HFF-Myc (cell line): ENCODE results near the gene P3H4.

Source experiments
- DNase-seq: peaks from one replicate; pipeline ENCODE4 v3.0.0-alpha.2; 2011; ENCODE audit warnings: low read depth; ENCODE audit errors: extremely low read depth
- H3K4me3 ChIP-seq: replicated peaks from 2 replicates; pipeline ENCODE4 v1.5.1; 2011; ENCODE audit warnings: low read depth, mild to moderate bottlenecking, control low read depth, low read length
- TF ChIP-seq, protein P1 (sequence below): IDR thresholded peaks from 2 replicates; pipeline ENCODE4 v1.5.1; 2012; ENCODE audit warnings: mild to moderate bottlenecking, low read depth, low read length, control low read depth; ENCODE audit errors: missing control alignments

Gene P3H4

DNA sequence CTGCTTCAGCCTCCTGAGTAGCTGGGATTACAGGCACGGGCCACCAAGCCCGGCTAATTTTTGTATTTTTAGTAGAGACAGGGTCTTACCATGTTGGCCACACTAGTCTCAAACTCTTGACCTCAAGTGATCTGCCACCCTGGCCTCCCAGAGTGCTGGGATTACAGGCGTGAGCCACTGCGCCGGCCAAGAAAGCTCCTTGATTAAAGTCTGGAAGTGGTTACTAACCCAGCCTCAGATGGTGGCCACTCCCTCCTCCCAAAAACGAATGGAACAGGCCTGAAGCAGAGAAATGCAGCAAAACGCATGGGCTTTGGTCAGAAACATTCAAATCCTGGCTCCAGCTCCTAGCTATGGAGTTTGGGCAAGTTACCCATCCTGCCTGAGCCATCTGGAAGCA lies 12.3 kb upstream of the P3H4 start:
- no peak overlapping the region for H3K4me3 ChIP-seq
- peak; percentile 32 for DNase-seq
- TF ChIP-seq, protein P1, sequence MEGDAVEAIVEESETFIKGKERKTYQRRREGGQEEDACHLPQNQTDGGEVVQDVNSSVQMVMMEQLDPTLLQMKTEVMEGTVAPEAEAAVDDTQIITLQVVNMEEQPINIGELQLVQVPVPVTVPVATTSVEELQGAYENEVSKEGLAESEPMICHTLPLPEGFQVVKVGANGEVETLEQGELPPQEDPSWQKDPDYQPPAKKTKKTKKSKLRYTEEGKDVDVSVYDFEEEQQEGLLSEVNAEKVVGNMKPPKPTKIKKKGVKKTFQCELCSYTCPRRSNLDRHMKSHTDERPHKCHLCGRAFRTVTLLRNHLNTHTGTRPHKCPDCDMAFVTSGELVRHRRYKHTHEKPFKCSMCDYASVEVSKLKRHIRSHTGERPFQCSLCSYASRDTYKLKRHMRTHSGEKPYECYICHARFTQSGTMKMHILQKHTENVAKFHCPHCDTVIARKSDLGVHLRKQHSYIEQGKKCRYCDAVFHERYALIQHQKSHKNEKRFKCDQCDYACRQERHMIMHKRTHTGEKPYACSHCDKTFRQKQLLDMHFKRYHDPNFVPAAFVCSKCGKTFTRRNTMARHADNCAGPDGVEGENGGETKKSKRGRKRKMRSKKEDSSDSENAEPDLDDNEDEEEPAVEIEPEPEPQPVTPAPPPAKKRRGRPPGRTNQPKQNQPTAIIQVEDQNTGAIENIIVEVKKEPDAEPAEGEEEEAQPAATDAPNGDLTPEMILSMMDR: no peak

DNA sequence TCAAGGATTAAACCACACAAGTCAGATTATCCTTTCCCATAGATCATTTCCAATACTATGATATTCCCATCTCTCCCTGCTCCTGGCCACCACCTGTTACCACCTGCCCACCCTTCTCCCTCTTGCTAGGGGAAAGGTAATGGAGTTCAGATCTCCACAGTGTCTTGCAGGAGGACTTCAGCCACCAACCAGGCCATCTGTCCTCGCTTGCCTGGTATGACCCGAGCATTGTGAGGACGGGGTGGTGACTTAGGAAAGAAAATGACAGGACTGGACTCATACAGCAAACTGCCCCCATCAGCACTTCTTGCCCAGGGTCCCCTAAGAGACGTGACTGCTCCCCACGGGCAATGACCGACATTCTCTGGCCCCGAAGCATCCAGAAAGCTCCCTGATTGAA lies 11.8 kb upstream of the P3H4 start:
- TF ChIP-seq, protein P1: no peak
- H3K4me3 ChIP-seq: no peak overlapping the region
- no peak for DNase-seq

DNA sequence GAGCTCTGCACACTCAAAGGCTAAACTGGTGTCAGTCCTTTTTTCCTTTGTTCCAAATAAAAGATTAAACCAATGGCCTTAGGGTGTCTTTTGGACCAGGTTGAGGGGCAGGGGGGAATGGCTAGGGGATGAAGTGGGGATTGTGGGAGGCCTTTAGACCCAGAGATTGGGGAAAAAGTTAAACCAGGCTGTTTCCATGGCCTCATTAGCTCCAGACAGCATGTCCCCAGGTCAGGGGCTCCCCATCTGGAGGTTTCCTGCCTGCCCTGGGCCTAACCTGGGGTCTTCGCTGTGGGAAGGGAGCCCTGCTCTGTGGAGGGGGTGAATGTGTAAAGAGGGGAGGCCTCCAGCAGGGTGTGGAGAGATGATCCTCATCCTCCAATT lies 11.4 kb upstream of the P3H4 start:
- TF ChIP-seq, protein P1: no peak
- no peak overlapping the region for H3K4me3 ChIP-seq

DNA sequence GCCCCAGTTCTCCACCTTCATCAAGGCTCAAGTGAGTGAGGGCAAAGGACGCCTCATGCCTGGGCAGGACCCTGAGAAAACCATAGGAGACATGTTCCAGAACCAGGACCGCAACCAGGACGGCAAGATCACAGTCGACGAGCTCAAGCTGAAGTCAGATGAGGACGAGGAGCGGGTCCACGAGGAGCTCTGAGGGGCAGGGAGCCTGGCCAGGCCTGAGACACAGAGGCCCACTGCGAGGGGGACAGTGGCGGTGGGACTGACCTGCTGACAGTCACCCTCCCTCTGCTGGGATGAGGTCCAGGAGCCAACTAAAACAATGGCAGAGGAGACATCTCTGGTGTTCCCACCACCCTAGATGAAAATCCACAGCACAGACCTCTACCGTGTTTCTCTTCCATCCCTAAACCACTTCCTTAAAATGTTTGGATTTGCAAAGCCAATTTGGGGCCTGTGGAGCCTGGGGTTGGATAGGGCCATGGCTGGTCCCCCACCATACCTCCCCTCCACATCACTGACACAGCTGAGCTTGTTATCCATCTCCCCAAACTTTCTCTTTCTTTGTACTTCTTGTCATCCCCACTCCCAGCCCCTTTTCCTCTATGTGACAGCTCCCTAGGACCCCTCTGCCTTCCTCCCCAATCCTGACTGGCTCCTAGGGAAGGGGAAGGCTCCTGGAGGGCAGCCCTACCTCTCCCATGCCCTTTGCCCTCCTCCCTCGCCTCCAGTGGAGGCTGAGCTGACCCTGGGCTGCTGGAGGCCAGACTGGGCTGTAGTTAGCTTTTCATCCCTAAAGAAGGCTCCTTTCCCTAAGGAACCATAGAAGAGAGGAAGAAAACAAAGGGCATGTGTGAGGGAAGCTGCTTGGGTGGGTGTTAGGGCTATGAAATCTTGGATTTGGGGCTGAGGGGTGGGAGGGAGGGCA lies 10.7 kb upstream of the P3H4 start:
- DNase-seq: no peak
- TF ChIP-seq, protein P1: no peak
- no peak overlapping the region for H3K4me3 ChIP-seq

More for the DNA sequence above, 11.4 kb upstream of the P3H4 start:
- DNase-seq: no peak

DNA sequence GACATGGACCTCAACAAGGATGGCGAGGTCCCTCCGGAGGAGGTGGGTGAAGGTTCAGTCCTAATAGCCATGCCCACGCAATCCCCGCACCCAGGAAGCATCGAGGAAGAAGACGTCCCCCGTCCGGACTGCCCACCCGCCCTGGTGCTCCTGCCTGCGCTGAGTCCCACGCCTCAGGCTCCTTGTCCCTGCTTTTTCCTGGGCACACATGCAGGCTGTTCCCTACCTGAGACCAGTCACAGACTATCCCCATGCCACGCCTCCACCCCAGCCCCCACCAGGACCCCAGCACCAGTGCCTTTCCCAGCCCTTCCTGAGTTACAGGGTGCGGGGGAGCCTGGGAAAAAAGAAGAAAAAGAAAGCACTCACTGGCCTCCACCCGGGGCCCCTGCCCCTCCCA lies 10.0 kb upstream of the P3H4 start:
- DNase-seq: no peak
- TF ChIP-seq, protein P1: no peak
- no peak overlapping the region for H3K4me3 ChIP-seq

DNA sequence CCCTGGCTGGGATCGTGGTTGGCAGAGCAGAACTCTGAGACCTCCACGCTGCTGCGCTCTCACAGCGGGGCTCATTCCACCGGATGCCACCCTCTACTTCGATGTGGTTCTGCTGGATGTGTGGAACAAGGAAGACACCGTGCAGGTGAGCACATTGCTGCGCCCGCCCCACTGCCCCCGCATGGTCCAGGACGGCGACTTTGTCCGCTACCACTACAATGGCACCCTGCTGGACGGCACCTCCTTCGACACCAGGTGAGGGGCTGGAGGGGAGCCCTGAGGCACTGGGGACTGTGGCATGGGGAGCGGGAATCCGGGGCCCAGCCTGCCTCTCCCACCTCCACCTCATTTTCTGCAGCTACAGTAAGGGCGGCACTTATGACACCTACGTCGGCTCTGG lies 6.3 kb upstream of the P3H4 start:
- TF ChIP-seq, protein P1: no peak
- H3K4me3 ChIP-seq: no peak overlapping the region

More for the DNA sequence above, 6.3 kb upstream of the P3H4 start:
- DNase-seq: no peak
